Stimulated activated CD8-positive, alpha-beta memory T cell treated with anti-CD3 and anti-CD28 coated beads, Interleukin-15, amount 100 ng/mL, for 1 hour (primary cell): ENCODE results near the gene OR5B3.
"Not testable (repeated sequence)": the region's sequence is repeated elsewhere in the genome, so short reads cannot be mapped to it uniquely, and the experiment has no call there.

Experiments
- DNase-seq: peaks from one replicate; pipeline ENCODE4 v3.0.0-alpha.2; 2020; ENCODE audit warnings: low read depth

Gene OR5B3

DNA sequence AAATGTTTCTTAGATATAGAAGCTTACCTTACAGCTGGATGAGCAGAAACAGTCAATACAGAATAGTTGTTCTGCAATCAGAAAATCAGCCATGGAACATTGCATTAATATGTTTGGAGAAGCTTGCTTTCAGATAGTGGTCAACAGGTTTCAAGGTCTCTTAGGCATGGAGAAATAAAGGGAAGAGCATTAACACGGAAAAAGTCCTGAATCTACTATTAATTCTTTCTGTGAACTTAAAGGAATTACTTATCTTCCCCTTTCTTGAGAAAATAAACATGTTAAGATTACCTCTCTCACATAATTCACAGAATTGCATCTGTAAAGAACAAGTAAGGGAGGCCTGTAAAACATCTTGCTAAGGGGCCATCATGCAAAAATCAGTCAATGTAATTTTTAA lies at the start of gene OR5B3:
TSS of gene OR5B3 (minus strand) at position 101 of the 400 bp plus-strand sequence. CDS start 3,465 bp downstream, outside the sequence.
- no peak for DNase-seq

DNA sequence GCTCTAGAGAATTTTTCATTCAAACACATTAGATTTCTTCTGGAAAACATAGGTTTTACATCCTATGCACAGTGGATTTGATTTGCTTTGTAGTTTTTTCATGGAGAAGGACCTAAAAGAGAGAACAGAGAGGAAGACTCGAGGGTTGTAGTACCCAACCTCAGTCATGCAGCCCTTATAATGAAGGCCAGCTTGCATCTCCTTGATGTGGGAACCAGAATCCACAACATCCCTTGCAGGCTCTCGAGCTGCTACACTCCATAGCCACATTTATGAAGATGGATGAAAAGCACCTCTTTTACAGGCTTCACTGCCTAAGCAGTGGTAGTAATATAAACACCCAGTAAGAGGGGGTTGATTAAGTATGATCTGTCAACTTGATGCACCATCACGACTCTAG lies 44.9 kb upstream of the OR5B3 start:
- DNase-seq = no peak

DNA sequence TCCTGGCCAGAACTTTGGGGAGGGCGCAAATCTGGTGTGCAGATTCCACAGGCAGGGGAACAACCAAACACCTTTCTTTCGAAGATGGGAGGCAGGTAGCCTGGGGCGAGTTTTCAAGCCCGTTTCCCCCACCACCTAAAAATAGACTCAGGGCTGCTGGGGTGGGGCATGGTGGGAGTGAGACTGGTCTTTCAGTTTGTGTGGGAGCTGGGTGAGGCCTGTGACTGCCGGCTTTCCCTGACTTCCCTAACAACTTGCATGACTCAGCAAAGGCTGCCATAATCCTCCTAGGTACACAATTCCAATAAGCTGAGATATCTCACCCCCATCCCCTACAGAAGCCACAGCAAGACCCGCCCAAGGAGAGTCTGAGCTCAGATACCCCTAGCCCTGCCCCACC lies 39.6 kb upstream of the OR5B3 start:
- no peak for DNase-seq

DNA sequence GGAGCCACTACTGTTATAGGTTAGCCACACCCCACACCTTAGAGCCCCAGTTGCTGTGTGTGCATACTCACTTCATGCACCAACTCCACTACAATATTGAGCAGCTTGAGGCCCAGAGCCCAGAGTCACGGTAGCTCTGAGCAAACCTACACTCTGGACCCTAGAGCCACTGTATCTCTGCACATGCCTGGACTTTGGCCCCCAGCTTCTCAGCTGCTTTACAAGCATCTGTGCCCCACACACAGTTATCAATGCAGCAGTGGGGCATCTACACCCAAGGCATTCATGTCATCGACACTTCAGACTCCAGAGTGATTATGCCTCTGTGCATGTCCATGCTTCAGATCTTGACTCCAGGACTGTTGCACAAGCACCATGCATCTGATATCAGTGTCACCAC lies 37.6 kb upstream of the OR5B3 start:
- DNase-seq = no peak

DNA sequence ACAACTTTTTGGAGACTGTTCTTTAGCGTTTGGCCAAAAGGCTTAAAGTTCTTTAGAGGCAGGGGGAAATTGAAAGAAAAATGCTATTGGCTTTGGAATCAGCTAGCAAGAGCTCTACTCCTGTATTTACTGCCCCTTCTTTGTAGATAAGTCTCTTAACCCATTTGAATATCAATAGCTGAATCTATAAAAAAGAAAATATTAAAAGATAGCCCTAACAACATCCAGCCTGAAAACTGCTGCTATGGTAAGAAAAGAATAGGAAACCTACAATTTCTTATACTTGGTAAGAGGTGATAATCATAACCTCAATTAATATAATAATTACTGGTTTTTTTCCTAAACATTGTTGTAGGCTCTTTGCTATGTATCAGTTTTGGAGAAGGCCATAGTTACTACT lies 35.5 kb upstream of the OR5B3 start, which contains the start of gene OR5B12:
TSS of gene OR5B12 (minus strand) at position 101 of the 400 bp plus-strand sequence. CDS start 2,085 bp downstream, outside the sequence.
- no peak for DNase-seq

DNA sequence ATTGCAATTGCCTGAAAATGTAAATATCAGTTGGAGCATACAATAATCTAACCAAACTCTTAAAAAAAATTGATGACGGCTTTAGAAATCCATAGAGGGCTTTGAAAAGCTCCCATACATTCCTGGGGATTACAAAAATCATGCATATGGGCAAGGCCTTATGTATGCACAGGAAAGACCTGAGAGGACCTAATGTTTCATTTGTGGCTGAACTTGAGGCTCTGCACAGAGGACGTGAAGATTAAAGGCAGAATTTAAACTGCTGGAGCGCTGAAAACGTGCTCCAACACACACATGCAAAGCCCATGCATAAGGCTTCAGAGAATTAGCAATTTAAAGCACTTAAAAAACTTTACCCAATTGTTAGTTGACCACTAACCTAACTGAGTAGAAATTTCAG lies 31.8 kb upstream of the OR5B3 start:
- no peak for DNase-seq

DNA sequence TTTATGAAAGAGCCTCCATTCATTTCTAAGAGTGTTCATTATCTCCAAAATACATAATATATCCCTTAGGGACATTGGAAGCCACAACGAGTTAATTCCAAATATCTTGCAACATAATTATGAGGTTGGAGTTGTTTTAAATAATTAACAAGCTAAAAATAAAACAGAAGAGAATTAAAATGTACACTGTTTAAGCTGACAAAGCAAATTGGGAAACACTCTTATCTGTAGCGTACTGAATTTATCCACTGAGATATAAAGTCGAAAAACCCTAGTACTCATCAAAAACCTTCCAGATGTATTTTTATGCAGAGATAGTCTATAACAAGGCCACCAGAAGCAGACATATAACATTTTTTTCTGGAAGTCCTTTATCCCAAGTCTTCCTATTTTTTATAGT lies 27.5 kb upstream of the OR5B3 start:
- no peak for DNase-seq

DNA sequence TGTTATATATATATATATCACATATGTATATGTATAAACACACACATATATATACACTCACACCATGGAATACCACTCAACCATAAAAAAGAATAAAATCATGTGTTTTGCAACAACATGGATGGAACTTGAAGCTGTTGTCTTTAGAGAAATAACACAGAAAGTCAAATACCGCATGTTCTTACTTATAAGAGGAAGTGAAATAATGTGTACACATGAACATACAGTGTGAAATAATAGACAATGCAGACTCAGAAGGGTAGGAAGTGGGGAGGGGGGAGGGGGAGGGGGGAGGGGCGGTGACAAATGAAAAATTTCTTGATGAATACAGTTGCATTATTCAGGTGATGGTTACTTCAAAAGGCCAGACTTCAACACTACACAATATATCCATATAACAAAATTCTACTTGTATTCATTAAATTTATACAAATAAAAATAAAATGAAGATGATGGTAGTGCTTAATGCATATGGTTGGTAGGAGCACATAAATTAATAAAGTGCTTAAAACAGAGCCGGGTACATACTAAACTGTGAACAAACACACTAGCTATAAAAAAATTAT lies 27.0 kb upstream of the OR5B3 start:
- no peak for DNase-seq

DNA sequence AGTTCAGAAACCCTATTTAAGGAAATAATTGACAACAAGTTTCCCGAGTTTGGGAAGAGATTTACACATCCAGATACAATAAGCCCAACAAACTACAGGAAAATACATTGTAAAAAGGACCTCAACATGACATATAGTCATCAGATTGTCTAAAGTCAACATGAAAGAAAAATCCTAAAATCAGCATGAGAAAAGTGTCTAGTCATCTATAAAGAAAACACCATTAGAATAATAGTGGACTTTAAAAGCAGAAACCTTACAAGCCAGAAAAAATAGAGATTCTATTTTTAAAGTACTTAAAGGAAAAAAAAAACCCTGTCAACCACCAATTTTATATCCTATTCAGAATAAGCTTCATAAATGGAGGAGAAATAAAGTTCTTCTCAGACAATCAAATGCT lies 22.6 kb upstream of the OR5B3 start:
- DNase-seq = no peak

DNA sequence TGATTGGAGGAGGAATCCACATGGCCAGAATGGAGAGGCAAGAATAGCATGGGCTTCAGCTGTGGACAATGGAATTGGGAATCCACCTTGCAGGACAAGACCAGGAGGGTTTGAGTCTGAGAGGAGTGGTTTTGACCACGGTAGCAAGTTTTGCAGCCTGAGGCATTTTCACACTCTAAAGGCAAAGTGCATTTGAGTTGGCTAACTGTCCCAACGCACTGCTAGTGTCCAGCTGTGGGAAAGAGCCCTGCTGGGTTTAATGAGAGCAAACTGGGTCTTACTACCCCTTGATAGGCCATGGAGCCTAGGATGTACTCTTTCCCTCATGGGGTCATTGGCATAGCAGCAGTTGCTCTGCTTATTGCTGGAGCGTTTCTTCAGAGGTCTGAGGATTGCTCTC lies 21.3 kb upstream of the OR5B3 start, which contains the start of gene OR5B2:
TSS of gene OR5B2 (minus strand) at position 101 of the 400 bp plus-strand sequence. CDS start 4,860 bp downstream, outside the sequence.
- DNase-seq = no peak

DNA sequence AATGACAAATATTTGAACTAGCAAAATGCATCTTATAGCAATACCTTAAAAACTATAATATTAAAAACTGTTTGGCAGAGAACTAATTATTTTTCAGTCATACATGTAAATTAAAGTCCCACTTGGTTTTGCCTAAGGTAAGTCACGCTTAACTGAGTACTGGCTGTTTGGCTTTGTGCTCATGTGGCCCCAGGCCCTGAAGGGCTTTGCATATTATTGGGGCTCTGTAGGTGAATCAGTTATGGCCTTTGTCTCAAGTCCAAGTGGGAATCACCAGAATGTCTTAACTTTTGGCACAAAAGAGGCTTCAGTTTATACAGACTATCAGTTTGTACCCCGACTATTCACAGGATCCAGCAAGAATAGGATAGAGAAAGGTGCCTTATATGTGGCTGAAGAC lies 7.1 kb downstream of the OR5B3 start:
- DNase-seq = not testable (repeated sequence)

DNA sequence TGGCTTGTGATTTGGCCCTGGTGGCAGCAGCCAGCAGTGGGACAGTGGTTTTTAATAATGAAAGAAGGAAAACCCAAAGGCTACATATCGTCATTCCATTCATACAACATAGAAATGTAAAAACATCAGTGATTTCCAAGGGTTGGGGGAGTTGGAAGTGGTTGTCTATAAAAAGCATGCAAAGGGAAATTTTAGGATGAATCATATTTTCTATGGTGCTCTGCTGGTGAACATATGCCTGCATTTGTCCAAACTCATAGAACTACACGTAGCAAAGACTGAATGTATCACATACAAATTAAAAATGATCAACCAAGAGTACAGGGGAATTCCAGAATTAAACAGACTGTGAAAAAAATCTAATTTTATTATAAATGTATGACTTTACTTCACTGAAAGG lies 11.1 kb downstream of the OR5B3 start:
- DNase-seq = no peak

DNA sequence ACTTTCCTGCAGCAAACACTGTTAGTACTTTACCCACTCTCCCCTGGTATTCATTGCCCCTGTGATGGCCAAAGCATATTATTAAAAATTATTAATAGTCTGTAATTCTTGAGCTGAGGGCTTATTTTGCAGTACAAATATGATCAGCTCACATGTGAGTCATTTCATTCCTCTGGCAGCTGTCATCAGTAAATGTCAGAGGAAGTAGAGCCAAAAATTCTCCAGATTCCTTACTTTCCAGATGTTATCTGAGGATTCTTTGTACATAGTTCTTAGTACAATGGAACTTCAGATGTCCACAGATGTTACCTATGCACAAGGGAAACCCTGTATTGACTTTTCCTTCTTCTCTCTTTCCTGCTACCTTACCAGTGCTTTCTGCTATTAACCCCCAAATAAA lies 12.5 kb downstream of the OR5B3 start:
- DNase-seq = no peak

DNA sequence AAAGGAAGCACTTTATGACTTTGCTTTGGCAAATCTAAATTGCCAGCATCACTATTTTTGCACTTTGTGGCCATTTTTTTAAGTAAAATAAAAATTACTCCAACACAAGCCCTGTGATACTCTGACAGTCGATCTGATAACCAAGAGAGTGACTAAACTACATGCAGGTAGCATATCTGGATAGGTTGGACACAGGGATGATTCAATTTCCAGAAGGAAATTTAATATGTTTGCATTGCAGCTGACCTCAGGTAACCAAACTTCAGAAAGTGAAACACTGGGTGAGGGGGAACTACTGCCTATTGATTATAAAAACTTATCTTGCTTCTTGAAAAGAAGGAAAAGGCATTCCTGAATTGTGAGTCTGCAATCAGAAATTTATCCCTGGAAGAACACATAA lies 13.9 kb downstream of the OR5B3 start:
- DNase-seq = no peak

DNA sequence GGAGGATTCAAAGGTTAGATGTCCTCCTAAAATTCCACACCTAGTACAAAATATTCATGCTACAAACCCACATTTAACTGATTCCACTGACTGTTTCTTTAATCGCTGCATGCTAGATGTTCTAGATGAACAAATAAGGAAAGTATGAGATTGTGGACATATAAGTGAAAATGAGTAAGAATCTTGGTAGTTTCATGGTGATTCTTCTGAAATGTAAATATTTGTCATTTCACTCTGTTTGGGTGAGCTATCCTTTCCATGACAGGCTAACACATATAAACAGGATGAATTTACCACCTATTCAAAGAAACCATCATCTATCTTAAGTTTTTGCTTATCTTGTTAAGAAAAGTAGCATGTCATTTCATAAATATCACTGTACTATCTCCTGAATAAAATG lies 14.8 kb downstream of the OR5B3 start:
- DNase-seq = no peak

DNA sequence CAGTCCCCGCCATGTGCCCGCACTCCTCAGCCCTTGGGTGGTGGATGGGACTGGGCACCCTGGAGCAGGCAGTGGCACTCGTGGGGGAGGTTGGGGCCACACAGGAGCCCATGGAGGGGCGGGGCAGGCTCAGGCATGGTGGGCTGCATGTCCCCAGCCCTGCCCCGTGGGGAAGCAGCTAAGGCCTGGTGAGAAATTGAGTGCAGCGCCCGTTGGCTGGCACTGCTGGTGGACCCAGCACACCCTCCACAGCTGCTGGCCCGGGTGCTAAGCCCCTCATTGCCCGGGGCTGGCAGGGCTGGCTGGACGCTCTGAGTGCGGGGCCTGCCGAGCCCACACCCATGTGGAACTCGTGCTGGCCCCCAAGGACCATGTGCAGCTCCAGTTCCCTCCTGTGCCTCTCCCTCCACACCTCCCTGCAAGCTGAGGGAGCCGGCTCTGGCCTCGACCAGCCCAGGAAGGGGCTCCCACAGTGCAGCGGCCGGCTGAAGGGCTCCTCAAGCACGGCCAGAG lies 16.1 kb downstream of the OR5B3 start:
- DNase-seq = no peak

DNA sequence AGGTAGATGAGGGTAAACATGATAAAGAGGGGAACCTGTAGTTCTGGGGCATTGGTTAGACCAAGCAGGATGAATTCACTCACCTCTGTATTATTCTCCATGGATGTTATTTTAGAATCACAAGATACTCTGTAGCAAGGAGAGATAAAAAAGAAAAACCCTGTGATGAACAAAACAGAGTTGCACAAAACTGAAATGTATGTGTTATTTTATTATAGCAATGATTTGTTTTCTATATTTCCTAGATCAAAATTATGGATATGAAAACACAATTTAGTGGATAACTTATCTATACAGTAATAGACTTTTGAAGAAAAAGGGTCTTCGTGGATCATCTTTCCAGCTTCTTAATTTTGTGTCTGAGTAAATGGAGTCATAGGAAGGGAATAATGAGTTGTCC lies 47.7 kb downstream of the OR5B3 start, which contains the start of gene OR5B17:
TSS of gene OR5B17 (minus strand) at position 101 of the 400 bp plus-strand sequence. CDS start at position 101, 0 bp downstream.
- DNase-seq = no peak

DNA sequence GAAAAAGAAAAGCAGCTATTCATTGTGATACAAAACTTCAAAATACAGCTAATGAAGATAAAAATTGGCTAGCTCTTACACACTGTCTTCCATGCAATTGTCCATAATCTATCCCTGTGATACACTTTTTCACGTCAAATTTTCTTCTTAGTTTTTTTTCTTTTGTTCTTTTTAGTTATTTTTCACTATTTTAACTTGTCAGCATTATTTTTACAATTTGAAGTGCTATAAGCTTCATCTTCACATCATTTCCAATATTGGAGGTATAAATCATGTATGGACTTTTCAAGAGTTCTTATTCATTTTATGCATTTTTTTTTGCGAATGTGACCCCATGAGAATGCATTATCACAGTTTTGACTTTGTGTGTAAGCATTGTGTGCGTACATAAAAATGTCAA lies 51.9 kb downstream of the OR5B3 start:
- DNase-seq = no peak
